Neutrophil (primary cell): ENCODE data around the gene CAND2.
A peak's percentile ranks its signal among the peaks of the same experiment; 100 is the strongest.
"Not testable (repeated sequence)": the region's sequence is repeated elsewhere in the genome, so short reads cannot be mapped to it uniquely, and the experiment has no call there.

ENCODE experiments used
- H3K27ac ChIP-seq: fragments of 200-600 bp; sonication (generic); 2 replicates; pipeline ENCODE4 v1.5.1; 2016; ENCODE audit warnings: mild to moderate bottlenecking, moderate library complexity
- H3K27me3 ChIP-seq: fragments of 200-600 bp; sonication (generic); 2 replicates; pipeline ENCODE4 v1.6.0; 2016; ENCODE audit warnings: mild to moderate bottlenecking
- H3K36me3 ChIP-seq: fragments of 200-600 bp; sonication (generic); 2 replicates; pipeline ENCODE4 v1.5.1; 2017
- H3K4me1 ChIP-seq, 2 experiments: fragments of 200-600 bp in 1 of 2; sonication (generic) in 1 of 2; 1 replicate in 1 of 2; 2 replicates in 1 of 2; pipeline versions ENCODE4 v1.5.1 to v1.6.1; 2013 to 2016; ENCODE audit warnings: low read depth in 1 of 2, low read length in 1 of 2, mild to moderate bottlenecking in 1 of 2, moderate library complexity in 1 of 2; ENCODE audit not compliant: control insufficient read depth in 1 of 2, insufficient read depth in 1 of 2
- H3K4me3 ChIP-seq, 2 experiments: fragments of 200-600 bp in 1 of 2; sonication (generic) in 1 of 2; 1 replicate in 1 of 2; 2 replicates in 1 of 2; pipeline ENCODE4 v1.5.1; 2013 to 2016; ENCODE audit warnings: low read depth in 1 of 2, low read length in 1 of 2, mild to moderate bottlenecking in 1 of 2, moderate library complexity in 1 of 2
- H3K9me3 ChIP-seq: fragments of 200-600 bp; sonication (generic); 2 replicates; pipeline ENCODE4 v1.5.1; 2016
- TF ChIP-seq, protein P1 (sequence below): fragments of 200-600 bp; sonication (generic); IDR thresholded peaks from 2 replicates; pipeline ENCODE4 v1.5.1; 2016; ENCODE audit warnings: antibody characterized with exemption

The CAND2 gene

DNA sequence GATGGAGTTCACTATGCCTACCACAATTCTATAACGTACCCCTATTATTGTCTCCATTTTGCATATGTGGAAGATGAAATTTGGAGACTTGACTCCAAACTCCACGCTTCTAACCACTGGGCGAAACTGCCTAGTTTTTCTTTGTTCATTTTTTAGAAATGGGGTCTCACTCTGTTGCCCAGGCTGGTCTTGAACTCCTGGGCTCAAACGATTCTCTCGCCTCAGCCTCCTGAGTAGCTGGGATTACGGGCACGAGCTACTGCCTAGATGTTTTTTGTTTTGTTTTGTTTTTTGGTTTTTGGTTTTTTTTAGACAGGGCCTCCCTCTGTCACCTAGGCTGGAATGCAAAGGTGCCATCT is 45.5 kb downstream of the CAND2 start:
- Histone ChIP-seq H3K27ac (peak overlapping the region; percentile 93), H3K36me3 (peaks cover 26% of the 10 kb centered on the region), H3K4me3 (peak overlapping the region; percentile 76 to 93), H3K9me3 (no peaks in the 10 kb centered on the region), H3K27me3 (no peaks in the 10 kb centered on the region), H3K4me1 (peaks cover 15 to 21% of the 10 kb centered on the region in 2 experiments)
- TF ChIP-seq, protein P1, sequence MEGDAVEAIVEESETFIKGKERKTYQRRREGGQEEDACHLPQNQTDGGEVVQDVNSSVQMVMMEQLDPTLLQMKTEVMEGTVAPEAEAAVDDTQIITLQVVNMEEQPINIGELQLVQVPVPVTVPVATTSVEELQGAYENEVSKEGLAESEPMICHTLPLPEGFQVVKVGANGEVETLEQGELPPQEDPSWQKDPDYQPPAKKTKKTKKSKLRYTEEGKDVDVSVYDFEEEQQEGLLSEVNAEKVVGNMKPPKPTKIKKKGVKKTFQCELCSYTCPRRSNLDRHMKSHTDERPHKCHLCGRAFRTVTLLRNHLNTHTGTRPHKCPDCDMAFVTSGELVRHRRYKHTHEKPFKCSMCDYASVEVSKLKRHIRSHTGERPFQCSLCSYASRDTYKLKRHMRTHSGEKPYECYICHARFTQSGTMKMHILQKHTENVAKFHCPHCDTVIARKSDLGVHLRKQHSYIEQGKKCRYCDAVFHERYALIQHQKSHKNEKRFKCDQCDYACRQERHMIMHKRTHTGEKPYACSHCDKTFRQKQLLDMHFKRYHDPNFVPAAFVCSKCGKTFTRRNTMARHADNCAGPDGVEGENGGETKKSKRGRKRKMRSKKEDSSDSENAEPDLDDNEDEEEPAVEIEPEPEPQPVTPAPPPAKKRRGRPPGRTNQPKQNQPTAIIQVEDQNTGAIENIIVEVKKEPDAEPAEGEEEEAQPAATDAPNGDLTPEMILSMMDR, result no peak

DNA sequence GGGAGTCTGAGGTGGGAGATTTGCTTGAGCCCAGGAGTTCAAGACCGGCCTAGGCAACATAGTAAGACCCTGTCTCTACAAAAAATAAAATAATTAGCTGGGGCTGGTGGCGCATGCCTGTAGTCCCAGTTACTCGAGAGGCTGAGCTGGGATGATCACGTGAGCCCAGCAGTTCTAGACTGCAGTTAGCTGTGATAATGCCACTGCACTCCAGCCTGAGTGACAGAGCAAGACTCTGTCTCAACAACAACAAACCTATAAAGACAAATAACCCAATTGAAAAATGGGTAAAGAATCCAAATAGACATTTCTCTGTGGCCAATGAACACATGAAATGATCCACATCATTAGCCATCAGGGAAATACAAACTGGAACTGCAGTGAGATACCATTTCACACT is 46.0 kb downstream of the CAND2 start:
- H3K36me3 ChIP-seq, result peaks cover 21% of the 10 kb centered on the region
- peak overlapping the region; percentile 93 for H3K27ac ChIP-seq
- peaks cover 15 to 21% of the 10 kb centered on the region in 2 experiments for H3K4me1 ChIP-seq
- no peaks in the 10 kb centered on the region for H3K9me3 ChIP-seq
- TF ChIP-seq, protein P1, result no peak
- H3K27me3 ChIP-seq, result no peaks in the 10 kb centered on the region
- no peak overlapping the region for H3K4me3 ChIP-seq

DNA sequence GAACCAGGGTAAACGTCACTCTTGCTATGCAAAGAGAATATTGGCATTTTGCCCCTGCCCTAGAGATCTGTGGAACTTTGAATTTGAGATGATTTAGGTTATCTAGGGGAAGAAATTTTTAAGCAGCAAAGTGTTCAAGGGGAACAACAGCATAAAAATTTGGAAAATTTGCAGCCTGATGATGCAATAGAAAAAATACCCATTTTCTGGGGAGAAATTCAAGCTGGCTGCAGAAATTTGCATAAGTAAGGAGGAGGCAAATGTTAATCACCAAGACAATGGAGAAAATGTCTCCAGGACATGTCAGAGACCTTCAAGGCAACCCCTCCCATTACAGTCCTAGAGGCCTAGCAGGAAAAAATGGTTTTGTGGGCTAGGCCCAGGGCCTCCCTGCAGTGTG is 49.3 kb downstream of the CAND2 start:
- H3K27me3 ChIP-seq, result no peaks in the 10 kb centered on the region
- no peaks in the 10 kb centered on the region for H3K9me3 ChIP-seq
- no peak overlapping the region for H3K4me3 ChIP-seq
- no peak overlapping the region for H3K27ac ChIP-seq
- H3K36me3 ChIP-seq, result no peaks in the 10 kb centered on the region
- TF ChIP-seq, protein P1, result no peak
- H3K4me1 ChIP-seq, result peaks cover 6 to 9% of the 10 kb centered on the region in 2 experiments

DNA sequence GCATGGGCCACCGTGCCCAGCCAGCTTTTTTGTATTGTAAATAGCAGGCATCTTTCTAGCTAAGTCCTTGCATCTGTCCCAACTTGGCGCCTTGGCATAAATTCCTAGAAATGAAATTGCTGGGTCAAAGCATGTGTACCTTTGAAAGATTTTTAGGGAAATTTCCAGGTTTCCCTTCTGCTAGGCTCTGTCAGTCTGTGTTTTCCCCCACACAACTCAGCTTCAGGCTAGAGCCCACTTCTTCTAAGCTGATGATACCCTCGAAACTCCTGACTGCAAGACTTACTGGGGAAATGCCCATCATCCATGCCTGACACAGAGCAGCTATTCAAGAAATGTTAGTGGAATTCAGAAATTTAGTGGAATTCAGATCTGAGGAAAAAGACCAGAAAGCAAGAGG is 55.7 kb downstream of the CAND2 start:
- H3K9me3 ChIP-seq, result no peaks in the 10 kb centered on the region
- H3K27me3 ChIP-seq, result peaks cover 20% of the 10 kb centered on the region
- TF ChIP-seq, protein P1, result no peak

DNA sequence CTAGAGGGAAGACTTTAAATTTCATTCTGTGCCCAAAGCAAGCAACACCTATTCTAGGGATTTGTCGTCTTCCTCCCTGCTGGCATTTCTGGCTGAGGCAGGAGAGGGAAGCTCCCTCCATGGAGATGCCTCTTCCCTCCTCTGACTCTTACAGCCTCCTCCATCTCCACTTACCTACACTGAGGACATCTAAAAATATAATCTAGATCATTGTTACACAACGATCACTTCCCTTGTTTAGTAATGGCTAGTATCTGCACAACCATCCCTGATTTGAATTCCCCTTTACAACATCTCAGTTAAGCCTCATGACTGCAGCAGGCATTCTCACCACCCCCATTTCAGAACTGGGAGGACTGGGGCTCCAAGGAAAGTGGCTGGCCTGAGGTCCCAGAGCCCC is 57.4 kb downstream of the CAND2 start:
- not testable (repeated sequence) for H3K36me3 ChIP-seq, H3K9me3 ChIP-seq, H3K27ac ChIP-seq, H3K4me3 ChIP-seq, H3K4me1 ChIP-seq
- peaks cover 20% of the 10 kb centered on the region for H3K27me3 ChIP-seq

More for the DNA sequence above, 55.7 kb downstream of the CAND2 start:
- no peak overlapping the region for H3K27ac ChIP-seq
- no peak overlapping the region for H3K4me3 ChIP-seq
- no peaks in the 10 kb centered on the region for H3K36me3 ChIP-seq
- no peaks in the 10 kb centered on the region for H3K4me1 ChIP-seq

DNA sequence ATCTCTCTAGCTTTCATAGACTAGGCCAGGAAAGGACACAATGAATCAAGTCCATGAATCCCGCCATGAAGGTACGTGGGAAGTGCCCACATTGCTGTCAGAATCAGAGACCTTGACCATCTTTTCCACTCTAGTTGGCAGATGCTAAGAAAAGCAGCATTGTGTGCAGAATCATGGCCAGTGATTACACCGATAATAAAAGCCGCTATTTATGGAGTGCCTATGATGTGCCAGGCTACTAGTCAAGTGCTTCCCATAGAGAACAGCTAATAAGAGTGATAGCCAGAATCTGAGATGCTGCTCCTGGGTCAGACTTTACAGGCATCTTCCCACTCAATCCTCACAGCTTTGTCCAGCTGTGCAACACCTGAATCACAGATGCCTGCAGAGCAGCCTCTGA is 58.1 kb downstream of the CAND2 start:
- Histone ChIP-seq H3K27ac (no peak overlapping the region), H3K36me3 (no peaks in the 10 kb centered on the region), H3K27me3 (peaks cover 20% of the 10 kb centered on the region), H3K9me3 (no peaks in the 10 kb centered on the region), H3K4me1 (no peaks in the 10 kb centered on the region), H3K4me3 (no peak overlapping the region)
- TF ChIP-seq, protein P1, result no peak
